HUES64 (cell line): ENCODE measurements around the gene DHRS4.

Source experiments
- H3K27ac ChIP-seq: 2 replicates; pipeline ENCODE4 v1.7.0; 2013; ENCODE audit warnings: low read depth, low read length, inconsistent platforms
- H3K27me3 ChIP-seq: 2 replicates; pipeline ENCODE4 v1.6.1; 2013; ENCODE audit warnings: mild to moderate bottlenecking, low read length; ENCODE audit not compliant: insufficient read depth
- H3K36me3 ChIP-seq: 2 replicates; pipeline ENCODE4 v1.6.1; 2013; ENCODE audit warnings: mild to moderate bottlenecking, low read length; ENCODE audit not compliant: insufficient read depth
- H3K4me1 ChIP-seq: 2 replicates; pipeline ENCODE4 v1.6.1; 2013; ENCODE audit warnings: mild to moderate bottlenecking, low read length, moderate library complexity; ENCODE audit not compliant: insufficient read depth
- H3K4me3 ChIP-seq: 2 replicates; pipeline ENCODE4 v1.5.1; 2013; ENCODE audit warnings: mild to moderate bottlenecking, low read length, moderate library complexity
- H3K9ac ChIP-seq: 2 replicates; pipeline ENCODE4 v1.6.1; 2013; ENCODE audit warnings: mild to moderate bottlenecking, low read depth, low read length
- H3K9me3 ChIP-seq: 2 replicates; pipeline ENCODE4 v1.6.1; 2013; ENCODE audit warnings: low read depth, low read length; ENCODE audit not compliant: insufficient read depth
- WGBS: fragments of 150-250, 120-280 bp; methylation state at CpG from one replicate; pipeline ENCODE4 v1.1.7; 2013; ENCODE audit warnings: missing lambda C conversion rate; 5-methylcytosine and 5-hydroxymethylcytosine counted together

DHRS4 gene

DNA sequence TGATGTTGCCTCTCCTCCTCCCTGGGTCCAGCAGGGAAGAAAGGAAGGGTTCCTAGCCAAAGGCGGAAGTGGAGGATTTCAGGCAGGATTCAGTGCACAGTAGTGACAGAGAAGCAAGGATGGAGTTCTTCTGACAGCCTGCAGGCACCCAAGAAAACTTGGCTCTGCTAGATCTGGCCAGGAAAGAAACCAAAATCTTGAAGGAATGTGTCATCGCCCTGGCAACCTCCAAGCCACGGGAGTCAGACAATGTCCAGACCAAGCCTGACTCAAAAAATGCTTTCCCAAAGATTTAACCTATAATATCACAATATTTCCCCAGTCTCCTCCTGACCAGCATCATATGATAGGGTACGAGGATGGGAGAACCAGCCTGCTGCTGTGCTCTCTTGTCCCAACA lies 22.8 kb upstream of the DHRS4 start:
- Histone ChIP-seq H3K27ac (no peak overlapping the region), H3K4me3 (no peak overlapping the region), H3K4me1 (no peaks in the 10 kb centered on the region), H3K9ac (no peak overlapping the region), H3K27me3 (no peaks in the 10 kb centered on the region), H3K9me3 (no peaks in the 10 kb centered on the region), H3K36me3 (no peaks in the 10 kb centered on the region)
- WGBS = 82% methylated on average over 4 of the region's 4 CpGs

DNA sequence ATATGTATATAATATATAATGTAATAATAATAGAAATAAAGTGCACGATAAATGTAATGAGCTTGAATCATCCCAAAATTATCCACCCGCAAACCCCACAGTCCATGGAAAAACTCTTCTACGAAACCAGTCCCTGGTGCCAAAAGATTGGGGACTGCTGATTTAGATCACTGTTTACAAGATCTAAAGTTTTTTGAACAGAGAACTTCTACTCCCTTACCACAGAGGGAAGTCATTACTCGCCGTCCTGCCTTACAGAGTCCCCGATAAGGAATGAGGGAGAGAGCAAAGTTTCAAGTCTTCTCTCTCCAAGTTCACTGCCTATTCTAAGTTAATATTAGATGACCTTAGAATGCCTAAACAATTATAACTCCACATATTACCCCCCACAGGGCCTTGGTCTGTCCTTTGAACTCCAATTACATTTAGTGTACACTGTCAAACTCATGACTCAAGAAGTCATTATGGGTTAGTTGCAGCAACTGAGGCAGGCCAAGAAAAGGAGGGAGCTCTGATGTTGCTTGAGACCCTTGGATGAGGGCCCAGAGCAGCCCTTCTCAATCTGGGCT lies 21.8 kb upstream of the DHRS4 start:
- Histone ChIP-seq H3K27me3 (no peaks in the 10 kb centered on the region), H3K4me1 (no peaks in the 10 kb centered on the region), H3K4me3 (no peak overlapping the region), H3K9me3 (no peaks in the 10 kb centered on the region), H3K27ac (no peak overlapping the region), H3K9ac (no peak overlapping the region), H3K36me3 (no peaks in the 10 kb centered on the region)
- 100% methylated on average over 3 of the region's 6 CpGs for WGBS

DNA sequence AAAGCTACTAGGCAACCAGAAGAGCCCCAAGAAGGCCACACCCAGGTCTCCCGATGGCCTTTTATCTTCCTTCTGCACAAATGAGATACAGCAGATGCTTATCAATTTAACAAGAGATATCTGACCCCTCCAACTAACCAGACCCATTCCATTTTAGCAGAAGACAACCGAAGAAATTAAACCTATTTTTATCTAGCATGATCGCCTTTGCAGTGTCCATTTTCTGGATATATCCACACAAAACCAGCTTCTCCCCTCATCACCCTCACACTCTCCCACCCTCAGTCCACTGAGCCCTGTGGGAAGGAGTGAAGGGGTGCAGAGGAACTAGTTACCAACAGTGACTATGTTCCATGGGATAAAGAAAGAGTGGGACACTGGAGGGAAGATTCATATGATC lies 20.9 kb upstream of the DHRS4 start:
- H3K27ac ChIP-seq = no peak overlapping the region
- no peak overlapping the region for H3K9ac ChIP-seq
- no peaks in the 10 kb centered on the region for H3K27me3 ChIP-seq
- no peaks in the 10 kb centered on the region for H3K36me3 ChIP-seq
- H3K4me1 ChIP-seq = no peaks in the 10 kb centered on the region
- no peak overlapping the region for H3K4me3 ChIP-seq
- 89% methylated on average over 3 of the region's 3 CpGs for WGBS
- H3K9me3 ChIP-seq = no peaks in the 10 kb centered on the region

DNA sequence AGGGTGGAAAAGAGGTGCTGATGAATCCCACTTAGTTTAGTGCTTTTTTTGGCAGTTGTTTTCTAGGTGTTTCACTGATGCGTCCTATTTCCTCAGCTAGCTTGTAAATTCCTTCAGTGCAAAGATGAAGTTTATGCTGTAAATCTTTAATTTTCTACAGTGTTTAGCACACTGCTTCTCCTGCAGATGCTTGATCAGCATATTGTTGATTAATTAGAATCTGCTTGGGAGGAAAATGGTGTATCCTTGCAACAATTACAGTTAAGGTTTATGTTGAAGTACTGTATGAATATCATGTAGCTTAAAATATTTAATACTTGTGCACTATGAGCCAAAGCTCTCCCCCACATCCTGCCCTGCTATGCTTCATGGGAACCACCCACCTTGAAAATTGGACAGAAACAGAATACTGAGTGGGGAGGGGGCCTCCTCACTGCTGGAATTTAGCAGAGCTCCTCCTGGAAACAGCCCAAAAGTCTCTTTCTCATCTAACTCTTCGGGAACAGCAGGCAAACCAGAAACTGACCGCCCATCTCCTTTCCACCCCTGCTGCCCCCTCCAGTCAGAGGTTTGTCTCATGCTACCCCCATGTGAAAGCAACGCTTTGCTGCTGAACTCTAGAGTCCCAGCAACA lies 20.3 kb upstream of the DHRS4 start:
- 73% methylated on average over 4 of the region's 4 CpGs for WGBS
- Histone ChIP-seq H3K36me3 (no peaks in the 10 kb centered on the region), H3K27me3 (no peaks in the 10 kb centered on the region), H3K27ac (no peak overlapping the region), H3K9ac (no peak overlapping the region), H3K4me3 (no peak overlapping the region), H3K9me3 (no peaks in the 10 kb centered on the region), H3K4me1 (no peaks in the 10 kb centered on the region)

DNA sequence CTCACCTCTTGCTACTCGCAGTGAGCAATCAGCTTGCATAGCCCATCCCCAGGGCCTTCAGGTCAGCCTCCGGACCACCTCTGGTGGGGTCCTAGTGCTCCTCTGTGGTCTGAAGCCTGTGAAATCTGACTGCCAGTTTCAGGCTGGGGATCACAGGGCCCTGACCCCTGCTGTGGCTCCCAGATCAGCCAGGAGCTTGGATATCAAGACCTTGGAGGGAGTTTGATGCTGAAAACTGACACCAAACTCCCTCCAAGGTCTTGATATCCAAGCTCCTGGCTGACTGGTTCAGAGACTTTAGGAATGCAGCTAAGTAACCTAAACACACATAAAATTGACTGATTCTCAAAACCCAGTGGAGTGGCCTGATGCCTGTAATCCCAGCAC lies 19.8 kb upstream of the DHRS4 start:
- no peak overlapping the region for H3K27ac ChIP-seq
- no peak overlapping the region for H3K9ac ChIP-seq
- H3K36me3 ChIP-seq = no peaks in the 10 kb centered on the region
- 70% methylated on average over 2 of the region's 2 CpGs for WGBS
- H3K4me1 ChIP-seq = no peaks in the 10 kb centered on the region
- no peaks in the 10 kb centered on the region for H3K27me3 ChIP-seq
- H3K4me3 ChIP-seq = no peak overlapping the region
- H3K9me3 ChIP-seq = no peaks in the 10 kb centered on the region

DNA sequence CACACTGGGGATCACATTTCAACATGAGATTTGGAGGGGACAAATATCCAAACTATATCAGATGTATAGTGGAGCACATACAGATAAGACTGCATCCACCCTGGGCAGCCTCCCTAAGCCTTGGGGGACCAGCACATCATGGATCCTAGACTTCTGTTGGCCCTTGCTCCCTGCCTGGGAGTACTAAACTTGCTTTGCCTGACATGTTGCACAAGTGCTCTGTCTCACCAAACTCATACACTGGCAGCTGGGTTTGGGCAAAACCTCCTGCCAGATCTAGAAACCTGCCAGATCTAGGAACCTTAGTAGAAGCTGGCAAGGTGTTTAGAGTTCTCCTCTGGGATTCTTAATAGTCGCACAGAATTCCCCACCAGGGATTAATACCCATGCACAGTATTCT lies 18.4 kb upstream of the DHRS4 start:
- Histone ChIP-seq H3K27me3 (no peaks in the 10 kb centered on the region), H3K4me1 (no peaks in the 10 kb centered on the region), H3K4me3 (no peak overlapping the region), H3K27ac (no peak overlapping the region), H3K36me3 (no peaks in the 10 kb centered on the region), H3K9ac (no peak overlapping the region), H3K9me3 (no peaks in the 10 kb centered on the region)
- 91% methylated on average over 1 of the region's 1 CpG for WGBS

DNA sequence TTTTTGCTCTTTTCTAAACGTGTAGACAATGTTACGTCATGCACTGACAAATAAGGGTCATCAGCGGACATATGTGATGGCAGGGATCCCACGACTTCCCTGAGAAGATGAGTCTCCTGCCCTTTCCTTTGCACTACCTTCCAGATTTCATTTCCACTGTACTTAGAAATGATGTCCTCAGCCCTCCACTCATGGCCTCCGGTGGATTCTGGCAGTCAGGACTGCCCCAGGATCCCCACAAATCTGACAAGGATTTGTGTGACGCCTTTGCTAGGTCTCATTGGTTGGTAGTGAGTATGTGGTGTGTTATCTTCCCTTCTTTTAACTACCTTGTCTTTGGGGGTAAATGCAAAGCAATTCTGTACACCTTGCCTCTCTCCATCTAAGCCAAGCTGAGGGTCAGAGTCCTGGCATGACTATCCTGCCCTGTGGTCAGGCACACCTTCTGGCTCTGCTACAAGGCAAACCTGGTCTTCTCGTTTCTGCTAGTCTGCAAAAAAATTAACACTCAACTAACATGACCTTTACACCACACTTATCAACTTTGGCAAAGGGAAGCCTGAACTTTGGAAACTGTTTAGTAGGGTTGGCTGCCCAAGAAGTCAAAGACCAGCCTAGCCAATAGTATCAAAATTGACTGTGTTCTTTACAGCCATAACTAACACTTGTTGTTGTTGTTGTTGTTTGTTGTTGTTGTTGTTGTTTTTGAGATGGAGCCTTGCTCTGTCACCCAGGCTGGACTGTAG lies 17.3 kb upstream of the DHRS4 start:
- Histone ChIP-seq H3K27ac (no peak overlapping the region), H3K4me1 (no peaks in the 10 kb centered on the region), H3K4me3 (no peak overlapping the region), H3K9ac (no peak overlapping the region), H3K27me3 (no peaks in the 10 kb centered on the region), H3K36me3 (no peaks in the 10 kb centered on the region), H3K9me3 (no peaks in the 10 kb centered on the region)
- WGBS = 85% methylated on average over 7 of the region's 7 CpGs

DNA sequence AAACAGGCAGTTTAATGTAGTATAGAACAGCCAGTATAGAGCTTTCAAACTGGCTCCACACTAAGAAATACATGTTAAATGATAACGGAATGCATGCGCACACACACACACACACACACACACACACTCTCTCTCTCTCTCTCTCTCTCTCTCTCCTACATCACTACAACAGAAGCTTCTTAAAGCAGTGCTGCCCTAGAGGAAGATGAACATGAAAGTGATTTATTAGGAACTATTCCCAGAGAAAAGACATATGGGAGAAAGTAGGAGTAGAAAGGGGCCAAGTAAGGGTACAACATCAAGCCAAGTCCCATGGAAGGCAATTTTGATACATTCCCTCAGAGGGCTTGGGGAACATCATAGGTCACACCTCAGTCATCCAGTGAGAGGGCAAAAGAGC lies 16.4 kb upstream of the DHRS4 start:
- Histone ChIP-seq H3K36me3 (no peaks in the 10 kb centered on the region), H3K9ac (no peak overlapping the region), H3K4me1 (no peaks in the 10 kb centered on the region), H3K4me3 (no peak overlapping the region), H3K9me3 (no peaks in the 10 kb centered on the region), H3K27me3 (no peaks in the 10 kb centered on the region), H3K27ac (no peak overlapping the region)
- WGBS = 92% methylated on average over 2 of the region's 2 CpGs

DNA sequence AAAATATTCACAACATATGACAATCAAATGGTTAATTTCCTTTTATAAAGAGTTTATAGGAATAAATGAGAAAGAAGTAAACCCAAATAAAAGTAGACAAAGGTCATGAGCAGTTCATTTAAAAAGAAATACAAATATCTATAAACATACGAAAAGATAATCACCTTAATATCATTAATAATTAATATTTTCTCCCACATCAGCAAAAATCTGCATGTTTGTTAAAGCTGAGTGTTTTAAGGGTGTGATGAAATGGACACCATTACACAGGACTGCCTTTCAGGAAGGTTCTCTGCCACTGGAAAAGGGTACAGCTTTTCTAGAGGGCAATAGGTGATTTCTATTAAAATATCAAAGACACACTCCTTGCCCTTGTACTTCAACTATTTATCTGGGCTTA lies 14.7 kb upstream of the DHRS4 start:
- H3K9ac ChIP-seq = no peak overlapping the region
- no peak overlapping the region for H3K27ac ChIP-seq
- H3K4me3 ChIP-seq = no peak overlapping the region
- no CpG with 5 or more reads among the region's 1 CpG for WGBS
- H3K27me3 ChIP-seq = no peaks in the 10 kb centered on the region
- H3K36me3 ChIP-seq = no peaks in the 10 kb centered on the region
- H3K4me1 ChIP-seq = no peaks in the 10 kb centered on the region
- no peaks in the 10 kb centered on the region for H3K9me3 ChIP-seq

DNA sequence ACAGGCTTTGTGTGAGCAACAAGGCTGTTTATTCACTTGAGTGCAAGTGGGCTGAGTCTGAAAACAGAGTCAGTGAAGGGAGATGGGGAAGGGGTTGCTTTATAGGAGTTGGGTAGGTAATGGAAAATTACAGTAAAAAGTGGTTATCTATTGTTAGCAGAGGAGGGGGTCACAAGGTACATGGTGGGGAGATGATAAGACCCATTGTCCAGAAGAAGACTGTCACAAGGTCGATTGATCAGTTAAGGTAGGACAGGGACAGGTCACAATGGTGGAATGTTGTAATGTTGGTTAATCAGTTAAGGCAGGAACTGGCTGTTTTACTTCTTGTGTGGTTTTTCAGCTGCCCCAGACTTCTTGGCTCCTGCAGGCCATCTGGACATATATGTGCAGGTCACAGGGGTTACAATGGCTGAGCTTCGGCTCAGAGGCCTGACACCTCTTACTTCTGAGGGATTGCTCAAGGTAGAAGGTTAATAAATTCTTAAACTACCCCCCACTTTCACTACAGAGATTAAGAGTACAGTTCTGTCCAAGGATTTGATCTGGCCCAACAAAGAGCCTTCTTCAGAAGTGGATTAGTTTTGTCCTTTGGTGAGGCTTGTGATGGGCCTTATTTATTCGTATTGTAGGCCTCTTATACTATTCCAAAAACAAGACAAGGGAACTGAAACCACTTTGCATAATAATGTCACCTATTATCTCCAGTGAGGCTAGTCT lies 13.8 kb upstream of the DHRS4 start:
- Histone ChIP-seq H3K4me3 (no peak overlapping the region), H3K9ac (no peak overlapping the region), H3K27me3 (no peaks in the 10 kb centered on the region), H3K36me3 (no peaks in the 10 kb centered on the region), H3K9me3 (no peaks in the 10 kb centered on the region), H3K27ac (no peak overlapping the region), H3K4me1 (no peaks in the 10 kb centered on the region)
- WGBS = 90% methylated on average over 3 of the region's 3 CpGs

DNA sequence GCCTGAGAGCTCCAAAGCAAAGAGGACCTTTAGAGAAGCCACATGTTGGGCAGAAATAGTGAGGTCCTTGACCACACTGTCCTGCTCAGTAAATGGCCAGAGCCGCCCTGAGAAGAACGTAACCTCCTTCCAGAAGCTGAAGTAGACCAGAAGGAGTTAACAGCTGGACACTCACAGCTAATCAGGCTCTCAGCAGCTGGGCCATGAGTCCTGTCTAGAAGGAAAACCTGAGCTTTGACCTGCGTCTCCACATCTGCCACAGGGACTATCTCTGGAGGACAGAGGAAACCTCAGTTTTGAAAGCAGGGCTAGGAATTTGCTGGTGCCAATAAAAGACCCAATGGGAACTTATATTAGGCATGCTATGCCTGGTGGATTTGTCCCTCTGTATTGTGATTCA lies 12.3 kb upstream of the DHRS4 start:
- no peak overlapping the region for H3K4me3 ChIP-seq
- H3K36me3 ChIP-seq = no peaks in the 10 kb centered on the region
- H3K4me1 ChIP-seq = no peaks in the 10 kb centered on the region
- 77% methylated on average over 3 of the region's 3 CpGs for whole genome bisulfite sequencing
- no peaks in the 10 kb centered on the region for H3K9me3 ChIP-seq
- H3K9ac ChIP-seq = no peak overlapping the region
- H3K27me3 ChIP-seq = no peaks in the 10 kb centered on the region
- no peak overlapping the region for H3K27ac ChIP-seq
